ENCODE data around the gene INSM2.

The INSM2 gene, protein sequence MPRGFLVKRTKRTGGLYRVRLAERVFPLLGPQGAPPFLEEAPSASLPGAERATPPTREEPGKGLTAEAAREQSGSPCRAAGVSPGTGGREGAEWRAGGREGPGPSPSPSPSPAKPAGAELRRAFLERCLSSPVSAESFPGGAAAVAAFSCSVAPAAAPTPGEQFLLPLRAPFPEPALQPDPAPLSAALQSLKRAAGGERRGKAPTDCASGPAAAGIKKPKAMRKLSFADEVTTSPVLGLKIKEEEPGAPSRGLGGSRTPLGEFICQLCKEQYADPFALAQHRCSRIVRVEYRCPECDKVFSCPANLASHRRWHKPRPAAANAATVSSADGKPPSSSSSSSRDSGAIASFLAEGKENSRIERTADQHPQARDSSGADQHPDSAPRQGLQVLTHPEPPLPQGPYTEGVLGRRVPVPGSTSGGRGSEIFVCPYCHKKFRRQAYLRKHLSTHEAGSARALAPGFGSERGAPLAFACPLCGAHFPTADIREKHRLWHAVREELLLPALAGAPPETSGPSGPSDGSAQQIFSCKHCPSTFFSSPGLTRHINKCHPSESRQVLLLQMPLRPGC

GRCh38 chr14:35533357-35534207 is at the start of gene INSM2:
Gene INSM2, plus strand, starts transcription at chr14:35534164. Its CDS starts 89 bp downstream, at chr14:35534253.
- peak; percentile 23 for DNase-seq (ENCODE audit: low read depth)

GRCh38 chr14:35492569-35493014 is 41.4 kb upstream of the INSM2 start:
- DNase-seq (ENCODE audit: low read depth), result no peak

- DNase-seq (ENCODE audit: low read depth), result no peak
Measured at GRCh38 chr14:35495278-35495677, 38.7 kb upstream of the INSM2 start.

DNA sequence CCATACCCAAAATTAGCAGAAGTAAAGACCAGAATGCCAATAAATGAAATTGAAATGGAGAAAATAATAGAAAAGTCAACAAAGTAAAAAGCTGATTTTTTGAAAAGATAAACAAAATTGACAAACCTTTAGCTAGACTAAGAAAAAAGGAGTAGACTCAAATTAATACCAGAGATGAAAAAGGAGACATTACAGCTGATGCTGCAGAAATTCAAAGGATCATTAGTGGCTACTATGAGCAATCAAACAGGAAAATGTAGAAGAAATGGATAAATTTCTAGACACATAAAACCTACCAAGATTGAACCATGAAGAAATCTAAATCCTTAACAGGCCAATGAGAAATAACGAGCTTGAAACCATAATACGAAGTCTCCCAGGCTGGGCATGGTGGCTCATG is 34.8 kb upstream of the INSM2 start:
- no peak for DNase-seq (ENCODE audit: low read depth)

- DNase-seq (ENCODE audit: low read depth), result no peak
Measured at GRCh38 chr14:35503646-35504045, 30.3 kb upstream of the INSM2 start.

- no peak for DNase-seq (ENCODE audit: low read depth)
Measured at GRCh38 chr14:35504260-35504659, 29.7 kb upstream of the INSM2 start.

DNA sequence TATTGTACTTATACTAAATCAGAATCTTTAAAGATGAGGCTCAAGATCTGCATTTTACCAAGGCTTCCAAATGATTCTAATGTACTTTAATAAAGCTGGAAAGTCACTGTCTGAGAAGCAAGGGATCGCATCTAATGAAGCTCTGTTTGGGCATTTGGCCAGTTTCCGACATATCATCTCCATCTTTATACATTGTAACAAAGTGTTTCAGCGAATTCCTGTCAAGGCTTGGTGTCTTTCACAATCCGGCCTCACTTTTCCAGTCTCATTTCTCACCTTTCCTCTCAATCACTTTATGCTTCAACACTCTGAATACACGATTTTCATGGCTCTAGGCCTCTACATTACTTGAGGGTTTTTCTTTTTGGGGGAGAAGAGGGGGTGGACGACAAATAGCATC is 27.5 kb upstream of the INSM2 start:
- no peak for DNase-seq (ENCODE audit: low read depth)

DNA sequence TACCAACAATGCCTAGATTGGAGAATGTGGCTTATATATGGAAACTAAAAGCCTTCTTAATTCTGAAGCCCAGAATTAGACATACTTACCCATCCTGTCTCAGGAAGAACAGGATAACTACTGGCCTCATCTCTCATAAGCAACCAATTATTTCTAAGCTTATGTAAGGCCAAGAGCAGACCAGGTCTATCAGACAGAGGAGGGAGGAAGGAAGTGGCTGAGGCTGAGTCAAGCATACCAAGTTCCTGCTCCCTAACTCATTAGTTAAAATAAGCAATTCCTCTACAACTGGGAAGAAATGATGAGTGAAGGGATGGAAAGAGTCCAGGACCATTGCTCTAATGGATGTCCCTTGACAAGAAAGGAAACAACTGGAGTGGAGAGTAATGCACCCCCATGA is 27.0 kb upstream of the INSM2 start:
- no peak for DNase-seq (ENCODE audit: low read depth)

DNA sequence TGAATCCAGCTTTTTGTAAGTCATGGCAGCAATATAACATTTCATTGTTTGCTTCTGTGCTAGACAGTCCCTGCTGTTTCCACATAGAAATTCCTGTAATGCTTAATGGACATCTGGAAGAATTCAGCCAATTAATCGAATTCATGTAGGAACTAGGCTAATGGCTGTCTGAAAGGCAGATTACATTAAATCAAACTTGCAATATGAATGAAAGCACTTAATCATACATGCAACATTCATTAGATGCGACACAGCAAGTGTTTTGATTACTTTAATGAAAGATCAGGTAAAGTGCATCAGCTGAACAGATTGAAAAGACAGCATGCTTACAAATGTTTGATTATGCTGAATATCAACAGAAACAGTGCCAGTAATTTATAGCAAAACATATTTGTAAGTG is 24.1 kb upstream of the INSM2 start:
- DNase-seq (ENCODE audit: low read depth), result no peak

- no peak for DNase-seq (ENCODE audit: low read depth)
Measured at GRCh38 chr14:35512765-35513164, 21.2 kb upstream of the INSM2 start.

GRCh38 chr14:35515916-35516315 is 18.0 kb upstream of the INSM2 start:
- DNase-seq (ENCODE audit: low read depth), result no peak

- no peak for DNase-seq (ENCODE audit: low read depth)
Measured at GRCh38 chr14:35519986-35520385, 14.0 kb upstream of the INSM2 start.

GRCh38 chr14:35525695-35526094 is 8.3 kb upstream of the INSM2 start:
- no peak for DNase-seq (ENCODE audit: low read depth)

- no peak for DNase-seq (ENCODE audit: low read depth)
Measured at GRCh38 chr14:35526962-35527361, 7.0 kb upstream of the INSM2 start.

GRCh38 chr14:35531960-35532747 is 1.8 kb upstream of the INSM2 start:
- DNase-seq (ENCODE audit: low read depth), result no peak

GRCh38 chr14:35532783-35533356 is 1.1 kb upstream of the INSM2 start:
- no peak for DNase-seq (ENCODE audit: low read depth)

DNA sequence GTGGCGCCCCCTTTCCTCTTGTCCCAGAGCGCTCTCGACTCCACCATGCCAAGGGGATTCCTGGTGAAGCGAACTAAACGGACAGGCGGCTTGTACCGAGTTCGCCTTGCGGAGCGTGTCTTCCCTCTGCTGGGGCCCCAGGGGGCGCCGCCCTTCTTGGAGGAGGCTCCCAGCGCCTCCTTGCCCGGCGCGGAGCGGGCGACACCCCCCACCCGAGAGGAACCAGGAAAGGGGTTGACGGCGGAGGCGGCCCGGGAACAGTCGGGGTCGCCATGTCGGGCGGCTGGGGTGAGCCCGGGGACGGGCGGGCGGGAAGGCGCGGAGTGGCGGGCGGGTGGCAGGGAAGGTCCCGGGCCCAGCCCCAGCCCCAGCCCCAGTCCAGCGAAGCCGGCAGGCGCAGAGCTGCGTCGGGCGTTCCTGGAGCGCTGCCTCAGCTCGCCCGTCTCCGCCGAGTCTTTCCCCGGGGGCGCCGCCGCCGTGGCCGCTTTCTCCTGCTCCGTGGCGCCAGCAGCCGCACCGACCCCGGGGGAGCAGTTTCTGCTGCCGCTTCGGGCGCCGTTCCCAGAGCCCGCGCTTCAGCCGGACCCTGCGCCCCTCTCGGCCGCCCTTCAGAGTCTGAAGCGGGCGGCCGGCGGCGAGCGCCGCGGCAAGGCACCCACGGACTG is 376 bp downstream of the INSM2 start:
- no peak for DNase-seq (ENCODE audit: low read depth)

- DNase-seq (ENCODE audit: low read depth), result no peak
Measured at GRCh38 chr14:35534873-35535482, 1.0 kb downstream of the INSM2 start.

DNA sequence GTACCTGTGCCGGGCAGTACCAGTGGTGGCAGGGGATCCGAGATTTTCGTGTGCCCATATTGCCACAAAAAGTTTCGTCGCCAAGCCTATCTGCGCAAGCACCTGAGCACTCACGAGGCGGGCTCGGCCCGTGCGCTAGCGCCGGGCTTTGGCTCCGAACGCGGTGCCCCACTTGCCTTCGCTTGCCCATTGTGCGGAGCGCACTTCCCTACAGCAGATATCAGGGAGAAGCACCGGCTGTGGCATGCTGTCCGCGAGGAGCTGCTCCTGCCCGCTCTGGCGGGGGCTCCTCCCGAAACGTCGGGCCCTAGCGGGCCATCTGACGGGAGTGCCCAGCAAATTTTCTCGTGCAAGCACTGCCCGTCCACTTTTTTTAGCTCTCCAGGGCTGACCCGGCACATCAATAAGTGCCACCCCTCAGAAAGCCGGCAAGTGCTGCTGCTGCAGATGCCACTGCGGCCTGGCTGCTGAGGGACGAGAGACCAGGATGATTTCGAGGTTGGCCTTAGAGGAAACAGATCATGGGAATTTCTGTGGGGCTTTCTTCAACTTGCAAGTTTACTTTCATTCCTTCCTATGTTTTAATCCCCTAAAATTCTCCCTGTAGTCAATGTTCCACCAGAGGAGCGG is 1.6 kb downstream of the INSM2 start:
- no peak for DNase-seq (ENCODE audit: low read depth)

- no peak for DNase-seq (ENCODE audit: low read depth)
Measured at GRCh38 chr14:35539969-35540368, 6.0 kb downstream of the INSM2 start.
